Chondrocyte (in vitro differentiated cells): ENCODE data around the gene SOX9. TPM values are rescaled to one million over a fixed set of nuclear protein-coding genes. Genes with fewer than 3 reads are reported as not detected.
"Not testable (repeated sequence)": the region's sequence is repeated elsewhere in the genome, so short reads cannot be mapped to it uniquely, and the experiment has no call there.

Experiments used
- DNase-seq: peaks from one replicate; pipeline ENCODE4 v3.0.0; 2021; ENCODE audit warnings: mixed read lengths, low spot score
- H3K27ac Mint-ChIP-seq: one replicate; pipeline ENCODE4 v1.8.0; 2021; ENCODE audit warnings: mild to moderate bottlenecking, moderate library complexity, mixed read lengths; ENCODE audit not compliant: unreplicated experiment
- H3K27me3 Mint-ChIP-seq: 2 replicates; pipeline ENCODE4 v1.8.0; 2021; ENCODE audit warnings: low read depth, mixed read lengths
- H3K36me3 Mint-ChIP-seq: 2 replicates; pipeline ENCODE4 v1.8.0; 2021; ENCODE audit warnings: low read depth, mixed read lengths
- H3K4me1 Mint-ChIP-seq: 2 replicates; pipeline ENCODE4 v1.8.0; 2021; ENCODE audit warnings: low read depth, mild to moderate bottlenecking, mixed read lengths
- H3K4me3 Mint-ChIP-seq: one replicate; pipeline ENCODE4 v1.8.0; 2021; ENCODE audit warnings: mild to moderate bottlenecking, moderate library complexity, mixed read lengths; ENCODE audit not compliant: unreplicated experiment
- H3K9me3 Mint-ChIP-seq: 2 replicates; pipeline ENCODE4 v1.8.0; 2021; ENCODE audit warnings: low read depth, mixed read lengths
- CTCF ChIP-seq: fragments of 200-600 bp; sonication (generic); IDR thresholded peaks from 2 replicates; pipeline ENCODE4 v1.5.0; 2021; ENCODE audit warnings: antibody characterized with exemption, mild to moderate bottlenecking, moderate library complexity
- total RNA-seq: library from RNA; stranded (reverse); gene quantifications from 3 replicates; pipeline ENCODE4 v1.2.1, GENCODE V29; 2021

Gene SOX9
- total RNA-seq, 1 donor from 2014 or later: 9.5 TPM

DNA sequence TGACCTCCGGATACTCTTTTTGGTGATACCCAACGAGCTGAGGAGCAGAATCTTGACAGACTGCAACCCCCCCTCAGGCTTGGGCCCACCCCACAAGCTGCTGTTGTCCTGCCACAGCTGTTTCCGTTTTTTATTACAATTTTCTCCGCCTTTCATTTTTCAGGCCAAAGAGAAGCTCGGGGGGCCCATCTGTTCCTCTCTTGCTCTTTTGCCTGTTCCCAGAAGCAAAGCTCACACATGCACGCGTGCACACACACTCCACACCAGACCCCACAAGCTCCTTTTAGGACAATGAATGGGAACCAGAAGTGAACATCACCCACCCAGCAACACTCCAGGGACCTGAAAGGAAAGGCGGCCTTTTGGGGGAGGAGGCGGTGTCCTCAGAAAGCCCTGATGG is 16.3 kb downstream of the SOX9 start:
- H3K36me3 Mint-ChIP-seq: no peaks in the 10 kb centered on the region
- peaks cover 35% of the 10 kb centered on the region for H3K4me1 Mint-ChIP-seq
- H3K4me3 Mint-ChIP-seq: no peak overlapping the region
- no peak for TF ChIP-seq CTCF
- H3K27ac Mint-ChIP-seq: no peak overlapping the region
- no peak for DNase-seq
- H3K9me3 Mint-ChIP-seq: no peaks in the 10 kb centered on the region
- H3K27me3 Mint-ChIP-seq: no peaks in the 10 kb centered on the region

- no peaks in the 10 kb centered on the region for H3K36me3 Mint-ChIP-seq
- H3K27ac Mint-ChIP-seq: no peak overlapping the region
- no peak overlapping the region for H3K4me3 Mint-ChIP-seq
- no peak for DNase-seq
- H3K27me3 Mint-ChIP-seq: no peaks in the 10 kb centered on the region
- no peak for TF ChIP-seq CTCF
- H3K9me3 Mint-ChIP-seq: no peaks in the 10 kb centered on the region
- peaks cover 35% of the 10 kb centered on the region for H3K4me1 Mint-ChIP-seq
These were observed 18.4 kb downstream of the SOX9 start for GRCh38 chr17:72139212-72139611.

DNA sequence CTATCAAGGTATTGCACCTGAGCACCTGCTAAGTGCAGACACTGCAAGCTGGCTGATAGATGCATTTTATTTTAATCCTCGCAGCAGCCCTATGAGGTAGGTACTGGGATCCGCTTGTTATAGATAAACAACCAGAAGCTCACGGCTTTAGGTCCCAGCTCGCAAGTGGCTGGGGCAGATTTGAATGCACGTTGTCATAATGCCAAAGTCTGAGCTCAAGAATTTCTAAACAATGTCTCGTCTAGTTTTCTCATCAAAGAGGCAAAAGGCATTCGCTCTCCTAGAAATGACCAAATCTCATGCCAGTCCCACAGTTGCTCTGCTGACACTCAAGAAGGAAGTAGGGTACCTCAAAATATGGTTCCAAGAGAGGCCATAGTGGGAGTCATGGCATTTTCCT is 20.5 kb downstream of the SOX9 start:
- H3K27ac Mint-ChIP-seq: no peak overlapping the region
- no peaks in the 10 kb centered on the region for H3K36me3 Mint-ChIP-seq
- H3K4me1 Mint-ChIP-seq: peaks cover 16% of the 10 kb centered on the region

DNA sequence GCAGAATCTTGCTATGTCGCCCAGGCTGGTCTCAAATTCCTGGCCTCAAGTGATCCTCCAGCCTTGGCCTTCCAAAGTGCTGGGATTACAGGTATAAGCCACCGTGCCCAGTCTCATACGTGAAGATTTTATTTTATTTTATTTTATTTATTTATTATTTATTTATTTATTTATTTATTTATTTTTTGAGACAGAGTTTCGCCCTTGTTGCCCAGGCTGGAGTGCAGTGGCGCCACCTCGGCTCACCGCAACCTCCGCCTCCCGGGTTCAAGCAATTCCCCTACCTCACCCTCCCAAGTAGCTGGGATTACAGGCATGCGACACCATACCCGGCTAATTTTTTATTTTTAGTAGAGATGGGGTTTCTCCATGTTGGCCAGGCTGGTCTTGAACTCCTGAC is 21.3 kb downstream of the SOX9 start:
- H3K27ac Mint-ChIP-seq, DNase-seq, H3K36me3 Mint-ChIP-seq, H3K4me3 Mint-ChIP-seq, H3K9me3 Mint-ChIP-seq, H3K27me3 Mint-ChIP-seq, H3K4me1 Mint-ChIP-seq: not testable (repeated sequence)

More for the DNA sequence above, 20.5 kb downstream of the SOX9 start:
- H3K4me3 Mint-ChIP-seq: no peak overlapping the region
- no peak for TF ChIP-seq CTCF
- no peak for DNase-seq
- H3K9me3 Mint-ChIP-seq: no peaks in the 10 kb centered on the region
- H3K27me3 Mint-ChIP-seq: no peaks in the 10 kb centered on the region

DNA sequence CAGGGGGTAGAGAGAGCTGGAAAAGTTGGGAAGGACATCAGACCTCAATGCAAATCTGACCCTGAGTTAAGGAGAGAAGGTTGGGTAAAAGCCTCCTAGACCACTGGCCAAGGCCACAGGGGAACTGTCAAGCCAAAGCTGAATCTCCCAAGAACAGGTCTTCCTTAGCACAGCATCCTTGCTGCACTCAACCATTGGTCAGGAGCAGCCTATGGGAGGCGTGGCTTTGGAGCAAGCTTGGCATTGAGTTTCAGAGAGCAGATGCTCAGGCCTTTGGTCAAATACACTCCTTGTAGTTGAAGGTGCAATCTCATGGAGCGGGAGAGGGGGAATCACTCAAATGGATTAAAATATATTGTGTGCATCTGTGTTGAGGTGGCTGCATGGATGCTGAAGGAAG is 21.8 kb downstream of the SOX9 start:
- DNase-seq: no peak
- Mint-ChIP-seq H3K4me1 (peaks cover 4% of the 10 kb centered on the region), H3K27me3 (peaks cover 2% of the 10 kb centered on the region), H3K27ac (no peak overlapping the region), H3K36me3 (no peaks in the 10 kb centered on the region), H3K9me3 (no peaks in the 10 kb centered on the region), H3K4me3 (no peak overlapping the region)
- no peak for TF ChIP-seq CTCF

GRCh38 chr17:72143245-72143644 is 22.4 kb downstream of the SOX9 start:
- H3K9me3 Mint-ChIP-seq: no peaks in the 10 kb centered on the region

More at GRCh38 chr17:72143245-72143644, 22.4 kb downstream of the SOX9 start:
- H3K4me3 Mint-ChIP-seq: no peak overlapping the region
- peaks cover 4% of the 10 kb centered on the region for H3K27me3 Mint-ChIP-seq
- no peak for TF ChIP-seq CTCF
- peaks cover 3% of the 10 kb centered on the region for H3K4me1 Mint-ChIP-seq
- no peak for DNase-seq
- no peak overlapping the region for H3K27ac Mint-ChIP-seq
- H3K36me3 Mint-ChIP-seq: no peaks in the 10 kb centered on the region
